ENCODE measurements around the gene STX17.
"Not testable (repeated sequence)": the region's sequence is repeated elsewhere in the genome, so short reads cannot be mapped to it uniquely, and the experiment has no call there.

- TF ChIP-seq CTCF (IDR thresholded peaks at IDR 0.05); POLR2AphosphoS5 (IDR thresholded peaks at IDR 0.05; ENCODE audit: low read depth, low read length); TCF7L2 (IDR thresholded peaks at IDR 0.05; ENCODE audit: low read depth, low read length); SIN3A (IDR thresholded peaks at IDR 0.05; ENCODE audit: borderline replicate concordance, insufficient read depth, low read depth, low read length); REST (IDR thresholded peaks at IDR 0.05; ENCODE audit: insufficient read depth in 1 of 2, low read depth in 2 of 2, low read length in 1 of 2): not testable (repeated sequence)
These were observed 48.9 kb upstream of the STX17 start for GRCh38 chr9:99857576-99857975.
